Dermis microvascular lymphatic vessel endothelial cell (primary cell): ENCODE data around the gene GNPTAB. TPM values are rescaled to one million over a fixed set of nuclear protein-coding genes. Genes with fewer than 3 reads are reported as not detected.
A peak's percentile ranks its signal among the peaks of the same experiment; 100 is the strongest.
"Not testable (repeated sequence)": the region's sequence is repeated elsewhere in the genome, so short reads cannot be mapped to it uniquely, and the experiment has no call there.

Source experiments
- DNase-seq, 2 donors: peaks; one replicate each; pipeline versions ENCODE4 v3.0.0 to v3.0.0-alpha.2; 2010; ENCODE audit warnings: low read depth in 2 of 2
- total RNA-seq: library from RNA; depleted of rRNA; stranded (reverse); fragments of >200 nt; gene quantifications from 2 replicates; pipeline ENCODE4 v1.2.1, GENCODE V29; 2014

GNPTAB gene
- total RNA-seq: 19.1 and 22.3 TPM in 2 replicates

GRCh38 chr12:101830367-101831325 is at the start of gene GNPTAB:
TSS of gene GNPTAB (minus strand) at chr12:101830959. CDS start at chr12:101830675, 284 bp downstream.
- DNase-seq: peak; percentile 84 to 92

GRCh38 chr12:101878243-101878821 is 47.6 kb upstream of the GNPTAB start:
- DNase-seq: peak in 1 of 2 donors; percentile 30

- DNase-seq: peak in 1 of 2 donors; percentile 40
These were observed 47.1 kb upstream of the GNPTAB start for GRCh38 chr12:101877806-101878242.

- DNase-seq: peak; percentile 77 to 91
These were observed 46.4 kb upstream of the GNPTAB start, which contains the start of gene DRAM1 for GRCh38 chr12:101876861-101877805. TSS of gene DRAM1 (plus strand) at chr12:101877580. CDS start at chr12:101877790, 210 bp downstream.

GRCh38 chr12:101876322-101876860 is 45.6 kb upstream of the GNPTAB start:
- DNase-seq: peak in 1 of 2 donors; percentile 8

GRCh38 chr12:101875162-101875561 is 44.4 kb upstream of the GNPTAB start:
- no peak for DNase-seq

GRCh38 chr12:101870925-101871324 is 40.2 kb upstream of the GNPTAB start:
- no peak for DNase-seq

- not testable (repeated sequence) for DNase-seq
These were observed 36.9 kb upstream of the GNPTAB start for GRCh38 chr12:101867619-101868018.

GRCh38 chr12:101866615-101867373 is 36.0 kb upstream of the GNPTAB start:
- DNase-seq: no peak

GRCh38 chr12:101863981-101864380 is 33.2 kb upstream of the GNPTAB start:
- DNase-seq: no peak

GRCh38 chr12:101862245-101862644 is 31.5 kb upstream of the GNPTAB start:
- DNase-seq: no peak

- DNase-seq: not testable (repeated sequence)
These were observed 30.9 kb upstream of the GNPTAB start for GRCh38 chr12:101861688-101862087.

GRCh38 chr12:101859664-101860607 is 29.2 kb upstream of the GNPTAB start:
- DNase-seq: no peak

- no peak for DNase-seq
These were observed 27.6 kb upstream of the GNPTAB start for GRCh38 chr12:101858361-101858760.

GRCh38 chr12:101857043-101857558 is 26.3 kb upstream of the GNPTAB start:
- peak; percentile 40 to 83 for DNase-seq

- DNase-seq: not testable (repeated sequence)
These were observed 25.9 kb upstream of the GNPTAB start for GRCh38 chr12:101856614-101857013.

GRCh38 chr12:101855976-101856375 is 25.2 kb upstream of the GNPTAB start:
- DNase-seq: no peak

GRCh38 chr12:101855364-101855884 is 24.7 kb upstream of the GNPTAB start:
- peak in 1 of 2 donors; percentile 29 for DNase-seq
